CD4-positive, alpha-beta T cell treated with Interleukin-6 at 100 ng/mL for 8 hours (primary cell): ENCODE data around the gene FSD1.

ENCODE experiments used
- DNase-seq: peaks from one replicate; pipeline ENCODE4 v3.0.0-alpha.2; 2020; ENCODE audit warnings: mixed read lengths, low spot score

The FSD1 gene

DNA sequence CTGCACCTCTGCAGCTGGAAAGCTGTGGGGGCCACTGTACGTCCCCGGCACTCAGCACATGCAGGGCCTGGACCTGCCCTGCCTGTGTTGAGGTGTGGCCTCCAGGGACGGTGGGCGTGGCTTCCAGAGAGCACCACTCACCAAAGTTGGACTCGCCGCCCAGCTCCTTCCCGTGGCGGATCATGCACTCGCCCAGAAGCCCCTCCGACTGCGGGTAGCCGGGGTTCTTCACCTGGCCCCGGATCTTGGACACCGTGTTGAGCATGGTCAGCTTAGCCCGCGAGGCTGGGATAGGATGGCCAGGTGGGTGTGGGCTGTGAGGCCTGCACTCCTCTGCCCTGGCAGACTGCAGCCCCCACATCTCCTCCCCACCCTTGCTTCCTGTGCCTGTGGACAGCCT lies 60.9 kb downstream of the FSD1 start:
- no peak for DNase-seq

DNA sequence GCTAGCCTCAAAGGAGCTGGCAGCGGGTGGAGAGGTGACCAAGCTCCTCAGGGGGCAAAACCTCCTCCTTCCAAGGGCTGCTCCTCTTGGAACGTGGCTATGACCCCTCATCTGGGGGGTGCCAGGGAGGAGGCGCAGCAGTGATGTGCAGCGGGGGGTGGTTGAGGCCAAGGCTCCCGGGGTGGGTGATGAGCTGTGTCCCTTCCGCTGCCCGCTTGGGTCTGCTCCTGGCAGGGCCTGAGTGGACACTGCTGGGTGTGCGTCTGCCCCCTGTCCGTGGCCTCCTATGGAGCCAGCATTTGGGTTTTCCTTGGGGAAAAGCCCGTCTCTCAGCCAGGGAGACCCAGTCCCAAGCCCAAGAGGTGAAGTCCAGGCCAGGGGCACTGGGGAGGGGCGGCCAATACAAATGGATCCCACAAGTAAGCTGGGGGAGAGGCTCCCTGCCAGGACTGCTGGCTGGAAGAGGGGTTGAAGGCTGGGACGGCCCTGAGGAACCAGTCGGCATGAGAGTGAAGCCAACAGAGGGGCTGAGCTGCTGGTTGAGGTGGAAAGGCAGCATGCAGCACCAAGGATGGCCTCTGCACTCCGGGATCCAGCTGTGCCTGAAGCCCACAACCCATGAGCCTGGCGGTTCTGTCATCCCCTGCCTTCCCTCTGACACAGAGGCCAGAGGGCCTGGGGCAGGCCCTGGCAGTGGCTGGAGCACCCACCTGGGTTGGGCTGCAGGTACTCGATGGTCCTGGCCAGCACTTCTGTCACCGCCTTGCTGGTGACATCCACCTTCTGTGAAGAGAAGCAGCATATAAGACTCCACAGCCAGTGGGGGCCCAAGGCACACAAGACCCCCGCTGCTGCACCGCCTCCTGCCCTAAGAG lies 61.6 kb downstream of the FSD1 start:
- DNase-seq, result no peak

DNA sequence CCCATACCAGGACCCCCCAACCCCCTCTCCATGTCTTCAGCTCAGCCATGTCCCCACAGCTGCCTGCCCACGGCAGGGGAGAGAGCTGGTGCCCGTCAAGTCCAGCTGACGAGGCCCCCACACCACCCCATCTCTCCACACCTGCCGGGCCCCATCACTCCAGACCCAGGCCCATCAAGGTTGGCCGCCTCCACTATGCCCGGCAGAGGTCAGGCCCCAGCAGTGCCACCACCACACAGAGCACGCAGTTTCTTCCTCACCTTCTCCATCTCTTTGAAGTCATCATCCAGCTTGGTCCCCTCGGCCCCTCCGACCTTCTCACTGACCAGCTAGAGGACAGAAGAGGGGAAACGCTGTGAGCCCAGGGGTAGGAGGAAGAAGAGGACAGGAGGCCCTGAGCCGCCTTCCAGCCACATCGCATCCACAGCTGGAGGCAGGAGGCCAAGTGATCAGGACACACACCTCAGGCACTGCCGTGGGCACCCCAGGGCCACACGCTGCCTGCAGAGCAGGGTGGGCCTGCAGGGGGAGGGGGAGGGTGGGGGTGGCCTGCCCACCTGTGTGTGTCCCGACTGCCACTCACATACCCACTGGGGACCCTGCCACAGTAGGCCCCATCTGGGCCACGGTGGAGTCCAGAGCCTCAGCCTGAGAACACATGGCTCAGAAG lies 62.4 kb downstream of the FSD1 start:
- DNase-seq, result no peak

DNA sequence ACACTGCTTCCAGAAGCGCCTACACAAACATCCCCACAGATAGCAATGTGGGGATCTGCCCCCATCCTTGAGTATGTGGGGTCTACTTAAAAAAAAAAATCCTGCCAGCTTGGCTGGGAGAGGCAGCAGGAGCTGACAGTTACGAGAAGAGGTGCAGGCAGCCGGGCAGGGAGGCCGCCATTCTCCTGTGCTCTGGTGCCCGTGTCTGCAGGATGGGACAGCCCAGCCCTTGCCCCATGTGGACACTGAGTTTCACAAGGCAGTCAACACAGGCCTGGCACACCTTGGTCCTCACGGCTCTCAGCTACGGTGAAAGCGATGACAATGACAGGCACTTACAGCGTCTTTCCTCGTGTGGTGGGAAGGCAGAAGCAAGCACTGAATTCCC lies 62.9 kb downstream of the FSD1 start:
- DNase-seq, result no peak

DNA sequence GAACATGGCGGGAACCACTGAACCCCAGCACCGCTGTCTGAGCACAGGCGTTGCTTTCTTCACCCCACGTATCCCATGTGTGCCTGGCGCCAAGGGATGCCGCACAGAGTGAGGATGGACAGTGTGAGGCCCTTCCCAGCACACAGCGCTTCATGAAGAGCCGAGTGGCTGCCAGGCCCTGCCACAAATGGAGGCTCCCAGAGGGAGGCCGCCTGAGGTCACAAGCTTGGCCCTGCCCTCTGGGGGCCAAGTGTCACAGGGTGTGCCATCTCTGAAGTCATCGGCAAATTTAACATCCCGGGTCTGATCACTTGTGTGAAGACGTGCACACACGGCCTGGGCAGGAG lies 63.4 kb downstream of the FSD1 start:
- DNase-seq, result no peak

DNA sequence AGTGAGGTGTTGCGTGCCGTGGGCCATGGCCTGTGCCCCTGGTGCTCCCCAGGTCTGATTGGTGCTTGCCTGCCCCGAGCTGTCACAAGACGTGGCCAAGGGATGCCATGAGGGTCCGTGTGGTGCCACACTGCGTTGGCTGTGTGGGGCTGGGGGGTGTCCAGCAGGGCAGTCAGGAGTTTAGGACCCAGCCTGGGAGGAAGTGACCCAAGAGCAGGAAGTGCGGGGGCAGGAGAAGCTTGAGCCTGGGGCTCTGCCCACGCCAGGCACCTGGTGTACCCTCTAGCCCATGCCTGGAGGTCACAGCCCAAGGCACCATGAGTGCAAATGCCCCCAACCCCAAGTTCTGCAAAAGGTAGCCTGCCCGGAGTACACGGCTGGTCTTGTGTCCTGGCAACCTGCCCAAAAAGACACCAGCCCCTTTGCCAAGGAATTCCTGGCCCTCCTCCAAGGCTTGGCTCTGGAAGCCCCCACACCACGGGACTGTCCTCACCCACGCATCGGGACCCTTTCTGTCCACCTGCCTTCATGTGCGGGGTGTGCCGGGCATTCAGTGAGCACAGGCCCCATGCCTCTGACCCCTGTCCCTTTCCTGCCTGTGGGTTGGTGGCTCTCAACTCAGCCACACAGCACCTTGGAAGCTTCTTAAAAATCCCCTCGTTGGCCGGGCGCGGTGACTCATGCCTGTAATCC lies 63.9 kb downstream of the FSD1 start:
- DNase-seq, result no peak

DNA sequence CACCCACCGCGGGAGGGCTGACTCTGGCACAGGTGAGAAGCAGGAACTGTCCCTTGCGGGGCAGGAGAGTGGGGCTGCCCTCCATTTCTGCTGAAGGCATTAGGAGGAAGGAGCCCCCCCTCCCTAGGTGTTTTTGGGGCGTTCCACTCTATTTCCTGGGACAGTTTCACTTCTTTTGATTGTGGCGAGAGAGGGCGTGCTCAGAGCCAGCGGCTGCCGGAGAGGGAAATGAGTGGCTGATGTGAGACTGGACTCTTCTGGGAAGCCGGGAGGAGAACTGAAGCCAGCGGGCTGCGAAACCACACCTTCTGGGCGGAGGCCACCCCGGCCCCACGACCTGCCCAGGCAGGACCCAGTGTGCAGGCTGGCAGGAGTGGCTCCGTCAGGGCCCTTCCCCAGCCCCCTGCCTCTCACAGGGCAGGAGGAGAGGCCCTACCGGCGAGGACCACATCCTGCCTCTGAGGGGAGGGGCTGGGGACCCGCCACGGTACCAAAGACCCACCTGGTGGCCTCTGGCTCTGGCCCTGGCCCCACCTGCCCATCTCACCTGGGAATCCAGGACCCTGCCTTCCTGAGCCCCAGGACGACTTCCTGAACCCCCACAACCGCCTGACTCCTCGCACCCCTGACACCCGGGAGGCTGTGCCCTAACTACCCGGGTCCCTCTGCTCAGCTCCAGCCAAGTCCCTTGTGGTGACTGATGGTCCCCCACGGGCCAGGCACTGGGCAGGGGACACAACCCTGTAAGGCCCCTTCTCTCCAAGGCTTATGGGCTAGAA lies 64.9 kb downstream of the FSD1 start:
- DNase-seq, result peak; percentile 77

DNA sequence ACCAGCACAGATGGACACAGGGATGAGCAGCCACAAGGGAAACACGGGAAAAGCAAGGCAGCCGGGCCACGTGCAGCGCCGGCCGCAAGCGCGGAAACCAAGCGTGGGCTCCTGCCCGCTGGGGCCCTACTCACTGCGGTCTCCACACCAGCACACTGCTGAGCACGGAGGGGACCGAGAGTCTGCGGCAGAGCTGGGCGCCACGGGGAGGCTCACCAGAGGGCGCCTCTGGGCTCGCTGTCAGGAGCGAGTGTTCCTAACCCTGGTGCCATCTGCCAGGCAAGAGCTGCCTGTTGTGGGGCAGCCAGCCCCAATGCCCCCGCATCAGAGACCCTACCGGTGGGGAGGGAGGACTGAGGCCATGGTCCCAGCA lies 65.5 kb downstream of the FSD1 start:
- DNase-seq, result peak; percentile 77

DNA sequence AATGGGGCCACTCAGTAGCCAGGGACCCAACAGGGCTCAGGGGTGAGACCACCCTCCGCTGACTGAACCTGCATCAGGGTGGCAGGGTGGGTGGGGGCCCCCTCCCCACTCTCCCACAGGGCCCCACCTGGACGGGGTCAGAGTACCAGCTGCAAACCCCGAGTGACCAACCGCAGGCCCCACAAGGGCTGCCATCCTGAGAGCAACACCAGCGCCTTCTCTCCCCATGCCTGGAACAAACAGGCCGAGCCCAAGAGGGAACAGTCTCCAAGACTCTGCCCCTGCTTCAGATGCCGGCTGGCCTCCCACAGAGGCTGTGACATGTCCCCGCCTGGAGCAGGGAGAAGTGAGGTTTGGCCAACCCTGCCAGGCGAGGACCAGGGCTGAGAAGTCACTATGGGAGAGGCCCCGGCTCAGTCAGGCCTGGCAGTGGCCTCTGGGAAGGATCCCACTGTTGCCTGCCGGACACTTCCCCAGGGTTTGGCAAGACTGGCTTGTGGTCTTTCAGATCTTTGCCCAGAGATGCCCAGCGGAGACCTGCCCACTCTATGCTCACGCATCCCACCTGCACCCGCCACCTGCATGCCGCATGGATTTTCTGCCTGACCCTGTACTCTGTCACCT lies 66.1 kb downstream of the FSD1 start:
- no peak for DNase-seq

DNA sequence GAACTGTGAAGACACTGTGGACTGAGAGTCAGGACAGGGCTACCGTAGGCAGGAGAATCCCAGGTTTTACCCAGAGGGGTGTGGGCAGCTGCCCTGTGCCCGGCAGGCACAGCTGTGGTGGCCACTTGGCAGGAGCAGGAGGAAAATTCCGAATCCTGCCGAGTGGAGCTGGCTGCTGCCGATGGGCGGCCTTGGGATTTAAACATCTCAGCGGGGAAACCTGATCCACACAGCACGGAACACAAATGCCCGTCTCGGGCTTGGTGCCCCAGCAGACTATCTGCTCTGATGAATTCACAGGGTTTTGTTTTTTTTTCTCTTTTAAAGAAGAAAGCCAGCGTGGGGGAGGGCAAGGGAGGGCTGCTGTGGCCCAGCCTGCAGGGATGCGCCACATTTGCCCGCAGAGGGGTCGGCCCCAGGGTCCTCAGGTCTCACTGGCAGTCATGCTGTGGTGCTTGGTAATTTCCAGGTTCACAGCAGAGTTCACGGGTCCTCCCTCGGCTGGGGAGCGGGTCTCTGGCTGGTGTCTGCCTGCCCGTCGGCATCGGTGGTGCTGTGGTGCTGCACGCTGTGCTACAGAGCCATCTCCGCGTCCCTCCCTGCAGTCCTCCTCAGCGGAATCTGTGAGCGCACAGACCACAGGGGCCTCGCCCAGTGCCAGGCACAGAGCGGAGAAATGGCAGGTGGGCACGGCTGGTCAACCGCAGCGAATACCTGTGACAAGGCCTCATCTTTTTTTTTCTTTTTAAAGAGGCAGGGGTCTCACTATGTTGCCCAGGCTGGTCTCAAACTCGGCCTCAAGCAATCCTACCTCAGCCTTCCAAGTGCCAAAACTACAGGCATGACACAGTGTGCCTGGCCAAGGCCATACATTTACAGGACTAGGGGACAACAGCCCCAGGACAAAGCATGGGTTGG lies 67.1 kb downstream of the FSD1 start:
- DNase-seq, result no peak

DNA sequence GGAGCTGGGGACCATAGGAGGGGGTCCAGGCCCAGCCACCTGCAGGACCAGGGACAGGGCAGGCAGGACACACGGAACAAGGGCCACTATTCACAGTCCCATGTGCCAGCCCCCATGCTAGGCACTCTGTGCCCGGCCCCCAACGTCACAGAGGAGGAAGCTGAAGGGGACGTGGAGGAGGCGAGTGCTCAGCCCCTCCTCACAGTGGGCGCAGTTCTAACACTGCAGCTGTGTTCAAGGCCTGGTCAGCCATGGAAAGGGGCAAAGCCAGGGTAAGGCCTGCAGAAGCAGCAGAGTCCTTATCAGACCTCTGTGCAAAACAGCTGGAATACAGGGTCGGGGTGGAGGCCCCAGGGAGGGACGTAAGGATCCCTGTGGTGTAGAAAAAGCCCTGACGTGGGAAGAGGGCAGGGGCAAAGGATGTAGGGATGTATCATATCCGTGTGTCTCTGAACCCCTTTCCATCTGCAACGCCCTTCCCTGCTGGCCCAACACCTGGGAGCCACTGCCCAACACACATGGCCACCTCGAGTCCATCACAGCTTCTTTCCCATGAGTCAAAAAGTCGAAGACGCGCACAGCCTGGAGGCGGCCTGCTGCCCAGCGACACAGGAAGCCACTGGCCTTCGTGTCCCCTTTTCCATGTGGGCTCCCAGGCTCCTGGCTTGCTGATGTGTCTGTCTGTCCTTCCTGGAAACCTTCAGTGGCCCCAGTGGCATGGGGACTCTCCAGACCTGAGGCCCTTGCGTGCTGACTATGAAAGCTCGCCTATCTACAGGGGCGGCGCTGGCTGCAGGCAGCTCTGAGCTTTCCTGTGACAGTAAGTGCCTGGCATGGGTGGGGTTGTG lies 68.0 kb downstream of the FSD1 start:
- DNase-seq, result no peak

DNA sequence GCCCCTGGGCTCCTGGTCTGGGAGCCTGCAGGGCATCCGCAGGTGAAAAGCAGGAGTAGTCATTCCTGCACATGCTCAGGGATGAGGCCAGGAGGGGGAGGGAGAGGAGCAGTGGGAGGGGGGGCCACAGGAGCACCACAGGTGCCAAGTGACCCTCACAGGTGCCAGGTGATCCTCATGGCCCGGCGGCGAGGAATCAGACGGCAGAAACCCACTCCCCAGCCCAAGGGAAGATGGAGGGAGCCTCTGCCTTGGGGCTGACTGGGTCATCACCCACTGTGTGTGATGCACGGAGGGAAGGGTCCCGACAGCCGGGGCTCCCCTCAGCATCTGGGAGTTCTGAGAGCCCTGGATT lies 68.6 kb downstream of the FSD1 start:
- no peak for DNase-seq
